IPS-20b (cell line): ENCODE measurements around the gene KRTAP22-2.

ENCODE experiments used
- H3K27ac ChIP-seq: one replicate; pipeline ENCODE4 v1.5.1; 2013; ENCODE audit warnings: low read length
- H3K27me3 ChIP-seq: 2 replicates; pipeline ENCODE4 v1.6.1; 2013; ENCODE audit warnings: mild to moderate bottlenecking, low read length, inconsistent platforms; ENCODE audit not compliant: insufficient read depth
- H3K36me3 ChIP-seq: 2 replicates; pipeline ENCODE4 v1.6.1; 2013; ENCODE audit warnings: low read depth, mild to moderate bottlenecking, inconsistent platforms, low read length, moderate library complexity; ENCODE audit not compliant: insufficient read depth
- H3K4me1 ChIP-seq: 2 replicates; pipeline ENCODE4 v1.6.1; 2013; ENCODE audit warnings: mild to moderate bottlenecking, control low read depth, inconsistent platforms, low read length, moderate library complexity; ENCODE audit not compliant: insufficient read depth
- H3K4me3 ChIP-seq: 2 replicates; pipeline ENCODE4 v1.5.1; 2013; ENCODE audit warnings: mild to moderate bottlenecking, low read length, inconsistent platforms
- H3K9ac ChIP-seq: 2 replicates; pipeline ENCODE4 v1.6.1; 2013; ENCODE audit warnings: low read depth, mild to moderate bottlenecking, inconsistent platforms, low read length, moderate library complexity
- H3K9me3 ChIP-seq: 2 replicates; pipeline ENCODE4 v1.6.1; 2013; ENCODE audit warnings: mild to moderate bottlenecking, low read depth, low read length, inconsistent platforms; ENCODE audit not compliant: insufficient read depth

The KRTAP22-2 gene

DNA sequence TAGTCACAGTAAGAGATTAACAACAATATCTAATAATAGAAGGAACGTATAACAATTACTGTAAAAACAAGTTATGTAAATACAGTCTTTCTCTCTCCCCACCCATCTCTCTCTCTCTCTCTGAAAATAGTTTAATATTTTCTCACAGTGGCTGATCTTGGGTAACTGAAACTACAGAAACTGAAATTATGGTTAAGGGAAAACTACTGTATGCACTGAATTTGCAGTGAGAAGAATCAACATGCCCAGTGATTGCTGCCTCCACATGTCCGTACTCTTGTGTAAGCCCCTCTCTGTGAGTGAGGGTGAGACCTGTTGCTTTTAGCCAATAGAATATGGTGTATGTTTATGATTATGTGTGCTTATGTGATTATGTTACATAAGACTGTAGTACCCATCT, 21.9 kb upstream of the KRTAP22-2 start:
- Histone ChIP-seq H3K27me3 (no peaks in the 10 kb centered on the region), H3K4me3 (no peak overlapping the region), H3K27ac (no peak overlapping the region), H3K36me3 (no peaks in the 10 kb centered on the region), H3K9ac (no peak overlapping the region), H3K4me1 (no peaks in the 10 kb centered on the region), H3K9me3 (no peaks in the 10 kb centered on the region)

GRCh38 chr21:30605968-30606367, 15.8 kb upstream of the KRTAP22-2 start:
- no peaks in the 10 kb centered on the region for H3K36me3 ChIP-seq
- H3K9ac ChIP-seq = no peak overlapping the region
- H3K4me1 ChIP-seq = no peaks in the 10 kb centered on the region
- no peaks in the 10 kb centered on the region for H3K27me3 ChIP-seq
- H3K27ac ChIP-seq = no peak overlapping the region
- H3K9me3 ChIP-seq = no peaks in the 10 kb centered on the region
- no peak overlapping the region for H3K4me3 ChIP-seq

DNA sequence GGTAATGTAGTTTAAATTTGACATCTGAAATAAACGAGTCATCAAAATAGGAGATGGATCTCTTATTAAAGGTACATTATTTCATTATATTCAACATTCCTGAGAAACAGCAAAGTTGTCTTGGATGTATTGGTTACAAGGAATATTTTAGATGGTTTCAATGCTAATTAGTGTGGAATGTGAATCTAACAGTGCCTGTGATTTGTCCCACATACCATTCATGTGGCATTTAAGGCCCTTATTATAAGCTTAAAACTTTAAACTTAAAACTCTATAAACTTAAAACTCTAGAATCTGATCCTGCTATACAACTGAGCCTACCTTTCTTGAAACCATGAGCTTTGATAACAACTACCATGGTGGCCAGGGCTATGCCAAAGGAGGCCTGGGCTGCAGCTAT, 10.6 kb upstream of the KRTAP22-2 start, which contains the start of gene KRTAP22-1:
KRTAP22-1 (plus strand) TSS at position 301 of the 400 bp plus-strand sequence.
- Histone ChIP-seq H3K4me1 (no peaks in the 10 kb centered on the region), H3K4me3 (no peak within 1 kb of the TSS), H3K27me3 (no peaks in the 10 kb centered on the region), H3K9me3 (no peaks in the 10 kb centered on the region), H3K27ac (no peak within 1 kb of the TSS), H3K9ac (no peak within 1 kb of the TSS), H3K36me3 (no peaks in the 10 kb centered on the region)

DNA sequence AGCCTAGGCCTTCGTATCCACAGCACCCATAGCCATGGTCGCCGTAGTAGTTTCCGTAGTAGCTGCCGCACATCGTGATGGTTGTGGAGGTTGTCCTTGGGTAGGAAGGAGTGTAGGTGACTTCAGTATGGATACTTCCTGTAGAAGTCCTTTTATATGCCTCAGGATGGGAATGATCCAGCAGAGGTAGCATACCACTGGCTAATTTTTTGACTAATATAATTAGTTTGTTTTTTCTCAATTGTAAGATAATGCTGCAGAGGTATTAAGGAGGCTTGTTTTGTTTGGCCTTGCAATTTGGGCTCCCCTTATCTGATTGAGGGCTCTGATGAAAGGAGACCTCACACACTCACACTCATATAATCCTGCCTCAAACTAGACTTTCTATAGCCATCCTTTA, 8.6 kb upstream of the KRTAP22-2 start, which contains the start of gene KRTAP6-2:
KRTAP6-2 (minus strand) TSS at position 101 of the 400 bp plus-strand sequence; CDS start at position 73, 28 bp downstream.
- H3K36me3 ChIP-seq = no peaks in the 10 kb centered on the region
- no peaks in the 10 kb centered on the region for H3K27me3 ChIP-seq

DNA sequence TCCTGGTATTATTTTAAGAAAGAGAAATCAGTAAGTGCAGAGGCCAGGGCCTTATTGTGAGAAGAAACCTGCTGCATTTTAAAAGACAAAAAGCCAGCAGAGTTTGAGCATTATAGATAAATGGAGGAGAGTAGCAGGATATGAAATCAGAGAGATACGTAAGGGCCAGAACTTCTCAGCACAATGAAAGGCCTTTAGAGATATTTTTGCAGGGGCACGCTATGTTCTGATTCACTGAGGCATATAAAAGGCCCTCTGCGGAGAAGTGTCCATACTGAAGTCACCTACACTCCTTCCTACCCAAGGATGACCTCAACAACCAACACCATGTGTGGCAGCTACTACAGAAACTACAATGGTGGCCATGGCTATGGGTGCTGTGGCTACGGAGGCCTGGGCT, 1.9 kb upstream of the KRTAP22-2 start, which contains the start of gene KRTAP6-3:
KRTAP6-3 (plus strand) TSS at position 301 of the 400 bp plus-strand sequence; CDS start at position 307, 6 bp downstream.
- Histone ChIP-seq H3K27ac (no peak within 1 kb of the TSS), H3K4me3 (no peak within 1 kb of the TSS), H3K27me3 (no peaks in the 10 kb centered on the region), H3K9me3 (no peaks in the 10 kb centered on the region), H3K36me3 (no peaks in the 10 kb centered on the region), H3K4me1 (no peaks in the 10 kb centered on the region), H3K9ac (no peak within 1 kb of the TSS)

More for the DNA sequence above, 8.6 kb upstream of the KRTAP22-2 start, which contains the start of gene KRTAP6-2:
- Histone ChIP-seq H3K27ac (no peak within 1 kb of the TSS), H3K9ac (no peak within 1 kb of the TSS), H3K9me3 (no peaks in the 10 kb centered on the region), H3K4me3 (no peak within 1 kb of the TSS), H3K4me1 (no peaks in the 10 kb centered on the region)

GRCh38 chr21:30582870-30583269, 7.3 kb downstream of the KRTAP22-2 start:
- Histone ChIP-seq H3K27me3 (no peaks in the 10 kb centered on the region), H3K9me3 (no peaks in the 10 kb centered on the region; the same call in 1 of the 2 replicates), H3K9ac (no peak overlapping the region), H3K4me3 (no peak overlapping the region), H3K36me3 (no peaks in the 10 kb centered on the region), H3K27ac (no peak overlapping the region), H3K4me1 (no peaks in the 10 kb centered on the region)

- H3K36me3 ChIP-seq = no peaks in the 10 kb centered on the region
- H3K27ac ChIP-seq = no peak overlapping the region
- no peak overlapping the region for H3K9ac ChIP-seq
- H3K4me3 ChIP-seq = no peak overlapping the region
- H3K4me1 ChIP-seq = no peaks in the 10 kb centered on the region
- H3K9me3 ChIP-seq = no peaks in the 10 kb centered on the region; the same call in 1 of the 2 replicates
- no peaks in the 10 kb centered on the region for H3K27me3 ChIP-seq
These were observed 10.1 kb downstream of the KRTAP22-2 start for GRCh38 chr21:30580132-30580531.

DNA sequence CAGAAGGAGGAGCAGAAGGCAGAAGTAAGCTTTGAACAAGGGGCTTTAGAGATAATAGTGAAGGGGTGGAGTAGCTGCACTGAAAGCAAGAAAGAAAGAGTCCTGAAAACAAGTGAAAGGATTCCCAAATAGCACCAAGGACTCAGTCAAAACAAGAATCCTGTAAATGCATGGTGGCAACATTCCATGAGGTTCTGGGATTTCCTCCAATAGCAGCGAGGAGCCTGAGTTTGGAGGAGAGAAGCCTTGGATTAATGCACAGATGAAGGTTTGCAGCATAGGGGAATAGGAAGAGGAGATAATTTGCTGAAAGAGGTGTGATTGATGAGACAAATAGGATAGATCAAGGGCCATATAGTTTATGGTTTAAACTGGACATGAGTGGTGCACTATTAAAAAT, 10.9 kb downstream of the KRTAP22-2 start:
- H3K27me3 ChIP-seq = no peaks in the 10 kb centered on the region
- no peak overlapping the region for H3K9ac ChIP-seq
- H3K4me3 ChIP-seq = no peak overlapping the region
- H3K4me1 ChIP-seq = no peaks in the 10 kb centered on the region
- H3K9me3 ChIP-seq = no peaks in the 10 kb centered on the region; the same call in 1 of the 2 replicates
- no peak overlapping the region for H3K27ac ChIP-seq
- no peaks in the 10 kb centered on the region for H3K36me3 ChIP-seq

DNA sequence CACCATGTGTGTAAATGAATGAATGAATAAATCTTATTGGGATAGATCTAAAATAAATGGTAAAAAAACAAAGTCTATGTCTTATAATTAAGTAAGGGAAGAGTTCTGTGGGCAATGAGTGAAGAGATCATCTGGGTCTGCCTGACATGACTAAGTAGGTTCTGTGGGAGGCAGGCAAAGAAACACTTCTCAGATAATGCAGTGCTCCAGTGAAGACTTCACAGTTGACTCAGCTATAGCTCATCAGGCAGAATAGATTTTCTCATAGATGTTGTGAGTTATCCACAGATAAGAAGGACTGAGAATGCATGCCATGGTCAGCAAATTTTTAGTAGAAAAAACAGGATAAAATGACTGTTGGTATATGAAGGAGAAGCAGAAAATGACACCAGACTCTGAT, 12.4 kb downstream of the KRTAP22-2 start:
- Histone ChIP-seq H3K4me1 (no peaks in the 10 kb centered on the region), H3K9me3 (no peaks in the 10 kb centered on the region), H3K36me3 (no peaks in the 10 kb centered on the region), H3K27ac (no peak overlapping the region), H3K27me3 (no peaks in the 10 kb centered on the region), H3K4me3 (no peak overlapping the region), H3K9ac (no peak overlapping the region)

DNA sequence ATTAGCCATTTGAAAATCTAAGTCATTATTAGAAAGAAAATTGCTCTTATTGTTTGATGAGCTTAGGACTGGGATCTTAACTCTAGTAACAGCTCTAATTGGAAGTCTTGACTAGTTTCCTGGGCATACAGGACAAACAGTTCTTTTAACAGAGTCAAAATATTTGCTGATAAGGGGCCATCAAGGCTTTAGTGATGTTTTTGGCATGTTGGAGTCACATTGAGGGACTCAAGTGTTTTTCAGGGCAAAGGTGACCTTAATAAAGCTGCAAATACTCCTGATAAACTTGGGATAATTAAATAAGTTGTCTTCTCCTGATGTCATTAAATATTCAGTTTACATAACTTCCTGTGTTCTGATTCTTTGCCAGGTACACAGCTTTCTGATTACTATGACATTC, 22.6 kb downstream of the KRTAP22-2 start:
- Histone ChIP-seq H3K9ac (no peak overlapping the region), H3K27me3 (no peaks in the 10 kb centered on the region), H3K27ac (no peak overlapping the region), H3K9me3 (no peaks in the 10 kb centered on the region), H3K36me3 (no peaks in the 10 kb centered on the region), H3K4me3 (no peak overlapping the region), H3K4me1 (no peaks in the 10 kb centered on the region)

GRCh38 chr21:30563630-30564029, 26.6 kb downstream of the KRTAP22-2 start:
- Histone ChIP-seq H3K27ac (no peak overlapping the region), H3K9ac (no peak overlapping the region), H3K36me3 (no peaks in the 10 kb centered on the region), H3K9me3 (no peaks in the 10 kb centered on the region), H3K27me3 (no peaks in the 10 kb centered on the region), H3K4me1 (no peaks in the 10 kb centered on the region), H3K4me3 (no peak overlapping the region)

GRCh38 chr21:30563072-30563471, 27.1 kb downstream of the KRTAP22-2 start:
- Histone ChIP-seq H3K27ac (no peak overlapping the region), H3K4me3 (no peak overlapping the region), H3K9ac (no peak overlapping the region), H3K36me3 (no peaks in the 10 kb centered on the region), H3K4me1 (no peaks in the 10 kb centered on the region), H3K27me3 (no peaks in the 10 kb centered on the region), H3K9me3 (no peaks in the 10 kb centered on the region)
